HG02870 (cell line): ENCODE measurements around the gene DNAAF9.
"Not testable (repeated sequence)": the region's sequence is repeated elsewhere in the genome, so short reads cannot be mapped to it uniquely, and the experiment has no call there.

Experiments used
- ATAC-seq: cut with Tn5 transposase; IDR thresholded peaks from one replicate; pipeline ENCODE4 v1.9.1; 2021; ENCODE audit warnings: mild to moderate bottlenecking, moderate library complexity; ENCODE audit not compliant: unreplicated experiment

Gene DNAAF9

GRCh38 chr20:3407040-3407770 lies at the start of gene DNAAF9:
Gene DNAAF9 (minus strand): TSS chr20:3407669. CDS start chr20:3407557, 112 bp downstream.
- ATAC-seq, result peak; percentile 33

- ATAC-seq, result no peak
These were observed 49.2 kb upstream of the DNAAF9 start for GRCh38 chr20:3456648-3457047.

- ATAC-seq, result no peak
These were observed 47.4 kb upstream of the DNAAF9 start for GRCh38 chr20:3454831-3455230.

GRCh38 chr20:3452690-3453089 lies 45.2 kb upstream of the DNAAF9 start:
- ATAC-seq, result no peak

DNA sequence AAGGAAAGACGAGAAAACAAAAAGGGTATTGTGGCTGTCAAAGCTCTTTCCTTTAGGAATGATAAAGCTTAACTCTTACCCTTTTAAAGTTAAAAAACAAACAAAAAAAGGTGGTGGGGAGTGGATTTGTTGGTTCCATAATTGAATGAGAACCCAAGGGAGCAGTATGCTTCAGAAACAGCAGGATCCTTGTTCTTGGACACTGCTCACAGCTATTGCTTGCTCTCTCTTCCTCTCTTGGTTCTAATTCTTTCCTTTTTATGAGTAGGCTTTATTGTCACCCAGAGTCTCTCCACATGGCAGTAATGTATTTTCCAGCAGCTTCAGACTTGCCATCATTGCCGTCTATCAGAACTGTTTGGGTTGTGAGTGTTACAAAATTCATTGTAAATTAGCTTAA lies 44.7 kb upstream of the DNAAF9 start:
- no peak for ATAC-seq

GRCh38 chr20:3449319-3449718 lies 41.9 kb upstream of the DNAAF9 start:
- no peak for ATAC-seq

GRCh38 chr20:3447321-3447720 lies 39.9 kb upstream of the DNAAF9 start:
- no peak for ATAC-seq

GRCh38 chr20:3446779-3447178 lies 39.3 kb upstream of the DNAAF9 start:
- no peak for ATAC-seq

DNA sequence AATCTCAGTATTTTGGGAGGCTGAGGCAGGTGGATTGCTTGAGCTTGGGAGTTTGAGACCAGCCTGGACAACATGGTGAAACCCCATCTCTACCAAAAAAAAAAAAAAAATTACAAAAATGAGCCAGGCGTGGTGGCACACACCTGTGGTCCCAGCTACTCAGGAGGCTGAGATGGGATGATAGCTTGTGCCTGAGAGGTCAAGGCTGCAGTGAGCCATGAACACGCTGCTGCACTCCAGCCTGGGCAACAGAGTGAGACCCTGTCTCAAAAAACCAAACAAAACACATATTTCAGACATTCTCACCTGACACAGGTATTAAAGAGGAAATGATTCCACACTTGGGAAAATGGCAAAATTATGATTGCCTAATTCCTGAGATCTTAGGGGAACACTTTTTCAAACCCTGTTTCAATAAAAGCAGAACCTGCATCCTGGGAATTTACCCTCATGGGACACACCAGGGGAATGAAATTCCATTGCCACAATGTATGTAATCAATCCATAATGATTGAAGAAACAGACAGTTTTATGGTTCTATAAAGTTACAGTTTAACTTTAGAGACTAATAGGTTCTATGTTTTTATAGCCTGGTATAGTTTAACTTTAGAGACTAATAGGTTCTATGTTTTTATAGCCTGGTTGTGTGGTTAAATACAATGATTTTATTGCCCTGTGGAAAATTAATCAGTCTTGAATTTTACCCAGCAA lies 29.6 kb upstream of the DNAAF9 start:
- ATAC-seq, result no peak

- ATAC-seq, result no peak
These were observed 26.8 kb upstream of the DNAAF9 start for GRCh38 chr20:3434232-3434631.

GRCh38 chr20:3433744-3434143 lies 26.3 kb upstream of the DNAAF9 start:
- ATAC-seq, result no peak

- ATAC-seq, result no peak
These were observed 25.4 kb upstream of the DNAAF9 start for GRCh38 chr20:3432844-3433243.

- ATAC-seq, result no peak
These were observed 23.6 kb upstream of the DNAAF9 start for GRCh38 chr20:3431109-3431508.

DNA sequence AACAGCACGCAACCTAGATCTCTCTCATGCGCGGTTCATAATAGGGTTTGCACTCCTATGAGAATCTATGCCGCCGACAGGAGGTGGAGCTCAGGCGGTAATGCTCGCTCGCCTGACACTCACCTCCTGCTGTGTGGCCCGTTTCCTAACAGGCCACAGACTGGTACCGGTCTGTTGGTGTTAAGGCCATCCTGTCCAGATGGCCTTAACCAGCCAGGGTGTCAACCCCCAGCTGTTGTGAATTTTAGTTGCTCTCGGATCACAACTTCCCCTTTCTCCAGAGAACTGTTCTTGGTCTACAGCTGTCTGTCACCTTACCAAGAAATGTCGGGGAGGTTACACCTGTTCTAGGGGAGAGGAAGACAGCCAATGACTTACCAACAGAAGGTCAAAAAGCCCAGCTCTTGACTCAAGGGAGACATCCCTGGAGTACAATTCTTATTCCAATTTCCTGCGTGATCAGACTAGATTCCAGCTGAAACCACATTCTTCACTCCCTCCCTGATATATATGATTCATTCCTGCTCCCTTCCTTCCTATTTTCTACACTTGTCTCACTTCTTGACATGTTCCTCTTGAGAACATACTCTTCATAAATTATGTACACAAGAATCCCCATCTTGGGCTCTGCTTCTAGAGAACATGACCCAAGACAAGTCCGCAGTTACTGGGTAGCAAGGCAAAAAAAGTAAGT lies 23.1 kb upstream of the DNAAF9 start:
- ATAC-seq, result peak; percentile 88

DNA sequence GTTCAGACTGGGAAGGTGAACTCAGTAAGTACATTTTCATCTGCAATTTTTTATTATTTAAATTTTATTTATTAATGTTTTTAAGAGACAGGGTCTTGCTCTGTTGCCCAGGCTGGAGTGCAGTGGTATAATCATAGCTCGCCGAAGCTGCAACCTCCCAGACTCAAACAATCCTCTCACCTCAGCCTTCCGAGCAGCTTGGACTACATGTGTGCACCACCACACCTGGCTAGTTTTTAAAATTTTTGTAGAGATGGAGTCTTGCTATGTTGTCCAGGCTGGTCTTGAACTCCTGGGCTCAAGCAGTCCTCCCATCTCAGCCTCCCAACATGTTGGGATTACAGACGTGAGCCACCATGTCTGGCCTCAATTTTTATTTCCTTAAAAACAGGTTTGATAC lies 19.3 kb upstream of the DNAAF9 start:
- not testable (repeated sequence) for ATAC-seq

DNA sequence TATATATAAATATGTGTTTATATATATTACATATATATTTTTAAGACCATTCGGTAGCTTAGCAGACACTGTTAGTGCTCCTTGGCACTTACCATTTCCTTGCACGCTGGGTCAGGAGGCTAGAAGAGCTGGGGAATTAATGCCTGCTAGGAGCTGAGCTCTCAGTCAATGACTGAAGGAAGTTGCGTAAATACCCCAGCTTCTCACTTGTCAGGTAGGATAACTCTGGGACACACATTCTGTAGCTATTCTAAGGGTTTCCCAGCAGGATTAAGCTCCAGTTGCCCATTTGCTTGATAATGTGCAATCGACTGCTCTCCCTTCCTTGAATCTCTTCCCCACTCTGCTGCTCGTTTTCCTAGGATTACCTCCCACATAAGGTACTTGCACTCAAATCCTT lies 15.7 kb upstream of the DNAAF9 start:
- ATAC-seq, result no peak

DNA sequence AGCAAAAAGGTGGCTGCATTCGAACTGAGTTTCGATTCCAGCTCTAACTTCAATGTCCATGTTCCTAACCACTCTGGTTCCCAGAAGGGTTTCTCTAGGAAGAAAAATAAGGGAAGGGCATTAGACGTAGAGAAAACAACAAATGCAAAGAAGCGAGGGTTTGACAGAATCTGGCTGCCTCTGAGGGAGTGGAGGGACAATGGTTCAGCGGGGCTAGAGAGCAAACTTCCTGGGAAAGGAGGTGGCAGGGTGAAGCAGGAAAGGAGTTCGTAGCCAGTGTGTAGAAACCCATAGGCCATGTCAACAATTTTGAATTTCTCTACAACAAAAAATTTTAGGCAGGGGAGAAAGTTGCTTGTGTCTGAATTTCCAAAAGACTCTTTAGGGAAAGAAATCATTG lies 14.5 kb upstream of the DNAAF9 start:
- ATAC-seq, result no peak

DNA sequence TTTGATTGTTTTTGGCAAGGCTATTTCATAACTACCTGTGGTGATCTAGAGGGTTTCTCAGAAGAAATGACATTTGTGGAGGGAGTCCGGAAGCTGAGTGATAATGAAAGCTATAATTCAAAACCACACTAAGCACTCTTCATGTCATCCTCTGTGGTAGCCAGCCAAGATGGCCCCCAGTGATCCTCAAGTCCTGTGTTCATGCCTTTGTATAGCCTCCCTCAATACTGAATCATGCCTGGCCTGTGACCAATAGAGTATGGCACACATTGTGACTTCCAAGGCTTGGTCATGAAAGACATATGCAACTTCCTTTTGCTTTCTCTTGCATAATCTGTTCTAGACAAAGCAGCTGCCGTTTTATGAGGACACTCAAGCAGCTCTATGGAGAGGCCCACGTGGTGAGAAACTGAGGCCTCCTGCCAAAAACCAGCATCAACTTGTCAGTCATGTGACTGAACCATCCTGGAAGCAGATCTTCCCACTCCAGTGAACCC lies 12.8 kb upstream of the DNAAF9 start:
- ATAC-seq, result peak; percentile 95

- not testable (repeated sequence) for ATAC-seq
These were observed 10.7 kb upstream of the DNAAF9 start for GRCh38 chr20:3418161-3418560.

DNA sequence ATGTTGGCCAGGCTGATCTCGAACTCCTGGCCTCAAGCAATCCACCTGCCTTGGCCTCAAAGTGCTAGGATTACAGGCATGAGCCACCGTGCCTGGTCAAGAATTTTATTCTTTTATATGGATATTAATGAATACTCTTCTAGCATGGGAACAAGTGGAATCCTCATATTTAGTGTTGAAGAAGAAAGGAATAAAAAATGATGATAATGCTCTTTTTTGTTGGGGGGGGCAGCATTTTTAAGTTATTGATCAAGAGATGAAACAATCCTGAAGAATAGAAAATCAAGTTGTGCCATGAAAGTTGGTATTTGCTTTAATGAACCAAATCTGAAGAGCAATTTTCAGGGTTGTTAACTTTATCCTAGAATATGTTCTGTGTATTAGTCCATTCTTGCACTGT lies 6.7 kb upstream of the DNAAF9 start:
- no peak for ATAC-seq

GRCh38 chr20:3413393-3413889 lies 6.0 kb upstream of the DNAAF9 start:
- ATAC-seq, result no peak
